IPS DF 4.7 (cell line): ENCODE data around the gene LYSMD4.

ENCODE experiments used
- DNase-seq: peaks from one replicate; pipeline ENCODE4 v3.0.0-alpha.2; 2013; ENCODE audit warnings: low spot score; ENCODE audit errors: extremely low read depth

LYSMD4 gene

GRCh38 chr15:99706557-99707303, 26.5 kb downstream of the LYSMD4 start:
- DNase-seq = no peak

GRCh38 chr15:99704444-99704838, 28.8 kb downstream of the LYSMD4 start:
- peak; percentile 84 for DNase-seq

GRCh38 chr15:99703603-99704443, 29.4 kb downstream of the LYSMD4 start:
- DNase-seq = no peak

GRCh38 chr15:99702895-99703602, 30.2 kb downstream of the LYSMD4 start:
- no peak for DNase-seq

GRCh38 chr15:99696096-99696495, 37.1 kb downstream of the LYSMD4 start:
- DNase-seq = no peak

- no peak for DNase-seq
Measured at GRCh38 chr15:99692825-99693224, 40.4 kb downstream of the LYSMD4 start.

GRCh38 chr15:99686290-99686689, 46.9 kb downstream of the LYSMD4 start:
- DNase-seq = no peak

- no peak for DNase-seq
Measured at GRCh38 chr15:99683000-99683670, 50.1 kb downstream of the LYSMD4 start.

- no peak for DNase-seq
Measured at GRCh38 chr15:99682455-99682854, 50.8 kb downstream of the LYSMD4 start.

- no peak for DNase-seq
Measured at GRCh38 chr15:99681990-99682389, 51.2 kb downstream of the LYSMD4 start.

GRCh38 chr15:99680276-99680675, 53.0 kb downstream of the LYSMD4 start:
- DNase-seq = no peak

- no peak for DNase-seq
Measured at GRCh38 chr15:99677540-99678134, 55.6 kb downstream of the LYSMD4 start.
